GM12891 (cell line): ENCODE results near the gene TNFRSF13B.
"Not testable (repeated sequence)": the region's sequence is repeated elsewhere in the genome, so short reads cannot be mapped to it uniquely, and the experiment has no call there.

Source experiments
- DNase-seq: peaks from one replicate; pipeline ENCODE4 v3.0.0; 2011; ENCODE audit warnings: low spot score; ENCODE audit not compliant: insufficient read length
- FAIRE-seq: peaks from 2 replicates; lab custom pipeline; 2011; peaks lifted over from hg19 to GRCh38; lab: Jason Lieb, UNC
- PAX5 ChIP-seq: IDR thresholded peaks from 2 replicates; pipeline ENCODE4 v1.6.1; 2011; ENCODE audit warnings: low read length, moderate library complexity, mild to moderate bottlenecking; ENCODE audit not compliant: insufficient read depth, severe bottlenecking
- POLR2A ChIP-seq: IDR thresholded peaks from 2 replicates; pipeline ENCODE4 v1.6.1; 2011; ENCODE audit warnings: low read depth, low read length, control low read depth
- POLR2AphosphoS5 ChIP-seq: IDR thresholded peaks from 2 replicates; pipeline ENCODE4 v1.6.1; 2011; ENCODE audit warnings: low read depth, low read length, control low read depth
- POU2F2 ChIP-seq: IDR thresholded peaks from 2 replicates; pipeline ENCODE4 v1.6.1; 2011; ENCODE audit warnings: low read depth, mild to moderate bottlenecking, control low read depth, low read length, moderate library complexity
- SPI1 ChIP-seq: IDR thresholded peaks from 2 replicates; pipeline ENCODE4 v1.6.1; 2011; ENCODE audit warnings: low read depth, low read length, control low read depth
- TAF1 ChIP-seq: IDR thresholded peaks from 2 replicates; pipeline ENCODE4 v1.6.1; 2011; ENCODE audit warnings: low read depth, low read length, control low read depth

TNFRSF13B gene

GRCh38 chr17:16905593-16906191, 66.2 kb downstream of the TNFRSF13B start:
- TF ChIP-seq SPI1: no peak
- TF ChIP-seq POU2F2: no peak
- no peak for TF ChIP-seq POLR2AphosphoS5
- TF ChIP-seq TAF1: no peak
- no peak for TF ChIP-seq POLR2A
- no peak for TF ChIP-seq PAX5
- no peak for DNase-seq
- no peak for FAIRE-seq

- not testable (repeated sequence) for FAIRE-seq, DNase-seq
Observed at GRCh38 chr17:16903070-16903469, 68.8 kb downstream of the TNFRSF13B start.

GRCh38 chr17:16900288-16900882, 71.5 kb downstream of the TNFRSF13B start:
- TF ChIP-seq POLR2AphosphoS5: no peak
- no peak for TF ChIP-seq PAX5
- no peak for TF ChIP-seq POLR2A
- no peak for TF ChIP-seq TAF1
- DNase-seq (no peak), FAIRE-seq (no peak)

- not testable (repeated sequence) for FAIRE-seq, DNase-seq
Observed at GRCh38 chr17:16897211-16897896, 74.6 kb downstream of the TNFRSF13B start.

- not testable (repeated sequence) for FAIRE-seq, DNase-seq
Observed at GRCh38 chr17:16896235-16896634, 75.7 kb downstream of the TNFRSF13B start.

GRCh38 chr17:16893527-16893926, 78.4 kb downstream of the TNFRSF13B start:
- not testable (repeated sequence) for DNase-seq, FAIRE-seq

GRCh38 chr17:16892876-16893454, 79.0 kb downstream of the TNFRSF13B start:
- not testable (repeated sequence) for FAIRE-seq, DNase-seq

GRCh38 chr17:16889088-16889465, 82.8 kb downstream of the TNFRSF13B start:
- DNase-seq (no peak), FAIRE-seq (no peak)
- TF ChIP-seq TAF1 (no peak), SPI1 (no peak), POLR2AphosphoS5 (no peak), POLR2A (no peak), POU2F2 (no peak)
